ENCODE results near the gene MGME1.
"Not testable (repeated sequence)": the region's sequence is repeated elsewhere in the genome, so short reads cannot be mapped to it uniquely, and the experiment has no call there.

The MGME1 gene

GRCh38 chr20:18020931-18021330 lies 52.1 kb downstream of the MGME1 start:
- FAIRE-seq = no peak

GRCh38 chr20:18024606-18025127 lies 55.8 kb downstream of the MGME1 start:
- FAIRE-seq (no peak), DNase-seq (ENCODE audit: insufficient read length, low spot score) (no peak)
- no peak for TF ChIP-seq POLR2A (IDR thresholded peaks at IDR 0.05; ENCODE audit: low read depth, low read length)

More at GRCh38 chr20:18020931-18021330, 52.1 kb downstream of the MGME1 start:
- TF ChIP-seq POLR2A (IDR thresholded peaks at IDR 0.05; ENCODE audit: low read depth, low read length) = no peak
- no peak for DNase-seq (ENCODE audit: insufficient read length, low spot score)

GRCh38 chr20:18027011-18027410 lies 58.2 kb downstream of the MGME1 start:
- FAIRE-seq; DNase-seq (ENCODE audit: insufficient read length, low spot score): not testable (repeated sequence)

- FAIRE-seq (no peak), DNase-seq (ENCODE audit: insufficient read length, low spot score) (no peak)
- TF ChIP-seq POLR2A (IDR thresholded peaks at IDR 0.05; ENCODE audit: low read depth, low read length) = no peak
Measured at GRCh38 chr20:18030020-18030419, 61.2 kb downstream of the MGME1 start.

GRCh38 chr20:18031050-18031449 lies 62.2 kb downstream of the MGME1 start:
- no peak for DNase-seq (ENCODE audit: insufficient read length, low spot score)
- TF ChIP-seq POLR2A (IDR thresholded peaks at IDR 0.05; ENCODE audit: low read depth, low read length) = no peak
- no peak for FAIRE-seq

GRCh38 chr20:18031888-18032509 lies 63.2 kb downstream of the MGME1 start:
- DNase-seq (ENCODE audit: insufficient read length, low spot score) (no peak), FAIRE-seq (no peak)
- no peak for TF ChIP-seq POLR2A (IDR thresholded peaks at IDR 0.05; ENCODE audit: low read depth, low read length)

- no peak for TF ChIP-seq POLR2A (IDR thresholded peaks at IDR 0.05; ENCODE audit: low read depth, low read length)
- no peak for DNase-seq (ENCODE audit: insufficient read length, low spot score)
- FAIRE-seq = no peak
Measured at GRCh38 chr20:18032977-18033892, 64.4 kb downstream of the MGME1 start.

GRCh38 chr20:18034039-18034438 lies 65.2 kb downstream of the MGME1 start:
- DNase-seq (ENCODE audit: insufficient read length, low spot score) (no peak), FAIRE-seq (no peak)
- TF ChIP-seq POLR2A (IDR thresholded peaks at IDR 0.05; ENCODE audit: low read depth, low read length) = no peak

- FAIRE-seq = no peak
- TF ChIP-seq POLR2A (IDR thresholded peaks at IDR 0.05; ENCODE audit: low read depth, low read length) = no peak
Measured at GRCh38 chr20:18039063-18039462, 70.2 kb downstream of the MGME1 start.

More at GRCh38 chr20:18039063-18039462, 70.2 kb downstream of the MGME1 start:
- no peak for DNase-seq (ENCODE audit: insufficient read length, low spot score)

Measured in H54 (cell line).